ENCODE data around the gene SMYD4.

DNA sequence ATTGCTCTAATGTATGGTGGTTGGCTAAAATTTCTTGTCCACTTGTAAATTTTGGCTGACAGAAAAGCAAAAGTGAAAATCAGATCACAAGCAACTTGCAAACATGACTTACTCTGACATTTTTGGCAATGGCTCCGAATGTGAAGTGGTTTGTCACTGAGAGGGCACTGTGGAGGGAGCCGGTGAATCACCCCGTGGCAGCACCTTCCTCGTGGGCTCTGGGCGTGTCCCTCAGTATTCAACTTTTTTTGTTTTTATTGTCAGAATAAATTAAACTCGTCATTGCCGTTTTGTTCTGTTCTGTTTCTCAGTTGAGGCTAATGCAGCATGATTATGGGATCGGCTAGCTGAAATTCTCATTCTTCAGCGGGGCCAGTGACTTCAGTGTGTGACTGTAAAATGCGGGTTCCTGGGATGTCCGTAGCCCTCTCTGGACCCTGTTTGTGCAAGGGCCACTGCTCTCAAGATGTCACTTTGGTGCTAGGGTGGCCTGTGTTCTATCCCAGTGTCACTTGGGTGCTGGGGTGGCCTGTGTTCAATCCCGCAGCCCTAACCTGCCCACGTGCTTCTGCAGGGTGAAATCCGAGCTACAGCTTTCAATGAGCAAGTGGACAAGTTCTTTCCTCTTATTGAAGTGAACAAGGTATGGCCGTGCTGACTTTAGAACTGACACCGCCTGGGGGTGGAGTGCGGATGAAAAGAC is 48.9 kb upstream of the SMYD4 start:
- TF ChIP-seq, protein P1, sequence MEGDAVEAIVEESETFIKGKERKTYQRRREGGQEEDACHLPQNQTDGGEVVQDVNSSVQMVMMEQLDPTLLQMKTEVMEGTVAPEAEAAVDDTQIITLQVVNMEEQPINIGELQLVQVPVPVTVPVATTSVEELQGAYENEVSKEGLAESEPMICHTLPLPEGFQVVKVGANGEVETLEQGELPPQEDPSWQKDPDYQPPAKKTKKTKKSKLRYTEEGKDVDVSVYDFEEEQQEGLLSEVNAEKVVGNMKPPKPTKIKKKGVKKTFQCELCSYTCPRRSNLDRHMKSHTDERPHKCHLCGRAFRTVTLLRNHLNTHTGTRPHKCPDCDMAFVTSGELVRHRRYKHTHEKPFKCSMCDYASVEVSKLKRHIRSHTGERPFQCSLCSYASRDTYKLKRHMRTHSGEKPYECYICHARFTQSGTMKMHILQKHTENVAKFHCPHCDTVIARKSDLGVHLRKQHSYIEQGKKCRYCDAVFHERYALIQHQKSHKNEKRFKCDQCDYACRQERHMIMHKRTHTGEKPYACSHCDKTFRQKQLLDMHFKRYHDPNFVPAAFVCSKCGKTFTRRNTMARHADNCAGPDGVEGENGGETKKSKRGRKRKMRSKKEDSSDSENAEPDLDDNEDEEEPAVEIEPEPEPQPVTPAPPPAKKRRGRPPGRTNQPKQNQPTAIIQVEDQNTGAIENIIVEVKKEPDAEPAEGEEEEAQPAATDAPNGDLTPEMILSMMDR (IDR thresholded peaks at IDR 0.05) = no peak
- TF ChIP-seq POLR2A (IDR thresholded peaks at IDR 0.05) (no peak), POLR2AphosphoS5 (IDR thresholded peaks at IDR 0.05) (no peak)

All from prostate gland (tissue), 2 donors.